CD4-positive, alpha-beta T cell (primary cell): ENCODE data around the gene TROAP. TPM values are rescaled to one million over a fixed set of nuclear protein-coding genes. Genes with fewer than 3 reads are reported as not detected.
A peak's percentile ranks its signal among the peaks of the same experiment; 100 is the strongest.

Source experiments
- ATAC-seq: fragments of 200-7000 bp; cut with Tn5 transposase; one replicate; pipeline ENCODE4 v1.10.0; 2022; ENCODE audit warnings: mild to moderate bottlenecking; ENCODE audit not compliant: poor library complexity
- CTCF ChIA-PET: fragments of 350-600 bp; sonication (Branson Sonifier 250); formaldehyde crosslinking; loops from one replicate; lab custom pipeline; 2021; ENCODE audit warnings: antibody characterized with exemption, inconsistent platforms; lab: Charles Lee
- POLR2A ChIA-PET: fragments of 350-600 bp; sonication (Branson Sonifier 250); formaldehyde crosslinking; loops from one replicate; lab custom pipeline; 2021; ENCODE audit warnings: antibody characterized with exemption, inconsistent platforms; lab: Charles Lee
- DNase-seq, 14 experiments: peaks; one replicate each; pipeline ENCODE4 v3.0.0-alpha.2; 2013 to 2020; ENCODE audit warnings: mixed read lengths in 2 of 14
- H3K27ac ChIP-seq, 2 donors: one replicate each; pipeline versions ENCODE4 v1.5.1 to v1.7.0; 2013; ENCODE audit warnings: low read length in 2 of 2, low read depth in 1 of 2, mild to moderate bottlenecking in 1 of 2
- H3K27me3 ChIP-seq, 2 experiments: 1 replicate in 1 of 2; 2 replicates in 1 of 2; pipeline versions ENCODE4 v1.6.1 to v1.7.0; 2013; ENCODE audit warnings: low read length in 2 of 2, control low read depth in 1 of 2, mild to moderate bottlenecking in 1 of 2, moderate library complexity in 1 of 2; ENCODE audit not compliant: insufficient read depth in 2 of 2, control insufficient read depth in 1 of 2
- H3K36me3 ChIP-seq: one replicate; pipeline ENCODE4 v1.6.1; 2013; ENCODE audit warnings: low read length, control low read depth; ENCODE audit not compliant: insufficient read depth
- H3K4me1 ChIP-seq: one replicate; pipeline ENCODE4 v1.6.1; 2013; ENCODE audit warnings: low read length, control low read depth; ENCODE audit not compliant: insufficient read depth
- H3K4me3 ChIP-seq: one replicate; pipeline ENCODE4 v1.5.1; 2013; ENCODE audit warnings: mild to moderate bottlenecking, low read length, moderate library complexity
- H3K9me3 ChIP-seq, 2 experiments: 1 replicate in 1 of 2; 2 replicates in 1 of 2; pipeline versions ENCODE4 v1.6.1 to v1.7.0; 2013; ENCODE audit warnings: low read length in 2 of 2, mild to moderate bottlenecking in 2 of 2, control low read depth in 1 of 2, moderate library complexity in 1 of 2; ENCODE audit not compliant: control insufficient read depth in 1 of 2, insufficient read depth in 1 of 2
- H3K27ac Mint-ChIP-seq: one replicate; pipeline ENCODE4 v1.8.0; 2020; ENCODE audit warnings: mixed read lengths
- H3K27me3 Mint-ChIP-seq: one replicate; pipeline ENCODE4 v1.8.0; 2021; ENCODE audit warnings: mixed read lengths
- H3K36me3 Mint-ChIP-seq: one replicate; pipeline ENCODE4 v1.8.0; 2021; ENCODE audit warnings: low read depth, mixed read lengths
- H3K4me1 Mint-ChIP-seq: one replicate; pipeline ENCODE4 v1.8.0; 2021; ENCODE audit warnings: low read depth, mixed read lengths
- H3K4me3 Mint-ChIP-seq: one replicate; pipeline ENCODE4 v1.8.0; 2020; ENCODE audit warnings: mild to moderate bottlenecking, mixed read lengths
- H3K9me3 Mint-ChIP-seq: one replicate; pipeline ENCODE4 v1.8.0; 2020; ENCODE audit warnings: mixed read lengths
- CTCF ChIP-seq: fragments of 200-600 bp; IDR thresholded peaks from one replicate; pipeline ENCODE4 v1.8.0; 2022; ENCODE audit warnings: antibody characterized with exemption, mild to moderate bottlenecking
- intact Hi-C, 2 experiments: fragments of 100-400 bp; cut with DNase I in 1 of 2; cut with micrococcal nuclease in 1 of 2; formaldehyde crosslinking; loops; one replicate each; pipeline versions ENCODE4 v1.15.1 to v1.9.0; 2023 to 2025; cut with DNase I, micrococcal nuclease
- total RNA-seq, 174 experiments: library from RNA in 2 of 174; stranded (reverse) in 2 of 174; gene quantifications; one replicate each; pipeline ENCODE4 v1.2.3 and lab custom pipeline; 2021 to 2026

The TROAP gene
- total RNA-seq, 2 experiments from 2014 or later: 0.30 to 0.31 TPM

GRCh38 chr12:49346659-49347310 lies 23.7 kb downstream of the TROAP start, which contains the start of gene DNAJC22:
Gene DNAJC22 (plus strand): TSS chr12:49346888. CDS start chr12:49348873, 1,985 bp downstream.
- Histone ChIP-seq H3K27ac (no peak within 1 kb of the TSS), H3K9me3 (peaks cover 0 to 20% of the 10 kb centered on the region in 2 experiments), H3K4me1 (peaks cover 65% of the 10 kb centered on the region), H3K36me3 (no peaks in the 10 kb centered on the region), H3K4me3 (peak within 1 kb of the TSS; percentile 53), H3K27me3 (peaks cover 85 to 90% of the 10 kb centered on the region in 2 experiments)
- Mint-ChIP-seq H3K4me3 (peak within 1 kb of the TSS; percentile 83), H3K9me3 (no peaks in the 10 kb centered on the region), H3K36me3 (no peaks in the 10 kb centered on the region), H3K27ac (no peak within 1 kb of the TSS), H3K27me3 (peaks cover 85% of the 10 kb centered on the region), H3K4me1 (peaks cover 42% of the 10 kb centered on the region)
- ATAC-seq (peak; percentile 10), DNase-seq (peak in 4 of 14 experiments; percentile 40 to 57 (median 49))
- CTCF ChIA-PET: interaction anchor here (0.7 to 2.5 kb wide), 15 partner anchors 7 to 277 kb away, joined by 3 to 47 read pairs (median 6); partner anchors contain the start of genes C1QL4, PRPF40B, SPATS2 and TROAP
- TF ChIP-seq CTCF: no peak
- intact Hi-C loops: loop anchor here (1.0 kb wide), 1 partner anchor 58 kb away; no protein-coding TSS in a partner anchor
- POLR2A ChIA-PET: interaction anchor here (1.0 to 2.8 kb wide), 6 partner anchors 9 to 84 kb away, joined by 3 to 17 read pairs (median 6); partner anchors contain the start of genes C1QL4, SPATS2 and TROAP

GRCh38 chr12:49347311-49348193 lies 24.5 kb downstream of the TROAP start:
- DNase-seq (peak; percentile 65 to 86 (median 74)), ATAC-seq (peak; percentile 78)
- peaks cover 57% of the 10 kb centered on the region for H3K4me1 ChIP-seq
- ChIA-PET POLR2A (interaction anchor here (1.0 to 2.8 kb wide), 6 partner anchors 10 to 163 kb away, joined by 3 to 17 read pairs (median 6); partner anchors contain the start of genes C1QL4, SPATS2 and TROAP), CTCF (interaction anchor here (0.6 to 2.5 kb wide), 27 partner anchors 8 to 276 kb away, joined by 3 to 47 read pairs (median 5); partner anchors contain the start of genes C1QL4, PRPF40B, PRPH and SPATS2)
- H3K27ac Mint-ChIP-seq: no peak overlapping the region
- H3K4me3 Mint-ChIP-seq: peak overlapping the region; percentile 83
- intact Hi-C loops: loop anchor here (1.0 kb wide), 1 partner anchor 59 kb away; no protein-coding TSS in a partner anchor
- H3K36me3 Mint-ChIP-seq: no peaks in the 10 kb centered on the region
- H3K36me3 ChIP-seq: no peaks in the 10 kb centered on the region
- H3K9me3 Mint-ChIP-seq: no peaks in the 10 kb centered on the region
- peaks cover 0 to 20% of the 10 kb centered on the region in 2 experiments for H3K9me3 ChIP-seq
- peak; percentile 99 for TF ChIP-seq CTCF
- H3K4me1 Mint-ChIP-seq: peaks cover 40% of the 10 kb centered on the region
- peaks cover 88% of the 10 kb centered on the region for H3K27me3 Mint-ChIP-seq
- peaks cover 81 to 82% of the 10 kb centered on the region in 2 experiments for H3K27me3 ChIP-seq
- no peak overlapping the region for H3K27ac ChIP-seq
- H3K4me3 ChIP-seq: peak overlapping the region; percentile 53

- Mint-ChIP-seq H3K27me3 (peaks cover 85% of the 10 kb centered on the region), H3K4me1 (peaks cover 28% of the 10 kb centered on the region), H3K4me3 (no peak overlapping the region), H3K36me3 (no peaks in the 10 kb centered on the region), H3K27ac (no peak overlapping the region), H3K9me3 (no peaks in the 10 kb centered on the region)
- intact Hi-C loops: no loop called here
- H3K27me3 ChIP-seq: peaks cover 74 to 80% of the 10 kb centered on the region in 2 experiments
- peaks cover 0 to 20% of the 10 kb centered on the region in 2 experiments for H3K9me3 ChIP-seq
- CTCF ChIA-PET: interaction anchor here (1.2 to 2.3 kb wide), 2 partner anchors 11 to 18 kb away, joined by 3 to 23 read pairs; partner anchors contain the start of gene C1QL4
- no peak overlapping the region for H3K4me3 ChIP-seq
- peaks cover 45% of the 10 kb centered on the region for H3K4me1 ChIP-seq
- POLR2A ChIA-PET: no interaction called here
- TF ChIP-seq CTCF: no peak
- H3K36me3 ChIP-seq: no peaks in the 10 kb centered on the region
- no peak overlapping the region for H3K27ac ChIP-seq
- ATAC-seq: no peak
- peak in 1 of 14 experiments; percentile 23 for DNase-seq
These were observed 25.7 kb downstream of the TROAP start for GRCh38 chr12:49348781-49349180.
